T-helper 1 cell treated with Interleukin-12 subunit alpha and Interleukin-12 subunit beta and Interleukin-4 antibody, amounts not matched to agents 30 ng/mL and 1 ng/mL, for 36 hours (primary cell): ENCODE data around the gene HEATR3. TPM values are rescaled to one million over a fixed set of nuclear protein-coding genes. Genes with fewer than 3 reads are reported as not detected.

ENCODE experiments used
- intact Hi-C: fragments of 100-400 bp; cut with micrococcal nuclease; formaldehyde crosslinking; loops from one replicate; pipeline ENCODE4 v1.15.1; 2024
- total RNA-seq: library from RNA; stranded (reverse); gene quantifications from 2 replicates; pipeline ENCODE4 v1.2.3, GENCODE V29; 2022

HEATR3 gene
- total RNA-seq, result 26.8 and 30.2 TPM in 2 replicates

DNA sequence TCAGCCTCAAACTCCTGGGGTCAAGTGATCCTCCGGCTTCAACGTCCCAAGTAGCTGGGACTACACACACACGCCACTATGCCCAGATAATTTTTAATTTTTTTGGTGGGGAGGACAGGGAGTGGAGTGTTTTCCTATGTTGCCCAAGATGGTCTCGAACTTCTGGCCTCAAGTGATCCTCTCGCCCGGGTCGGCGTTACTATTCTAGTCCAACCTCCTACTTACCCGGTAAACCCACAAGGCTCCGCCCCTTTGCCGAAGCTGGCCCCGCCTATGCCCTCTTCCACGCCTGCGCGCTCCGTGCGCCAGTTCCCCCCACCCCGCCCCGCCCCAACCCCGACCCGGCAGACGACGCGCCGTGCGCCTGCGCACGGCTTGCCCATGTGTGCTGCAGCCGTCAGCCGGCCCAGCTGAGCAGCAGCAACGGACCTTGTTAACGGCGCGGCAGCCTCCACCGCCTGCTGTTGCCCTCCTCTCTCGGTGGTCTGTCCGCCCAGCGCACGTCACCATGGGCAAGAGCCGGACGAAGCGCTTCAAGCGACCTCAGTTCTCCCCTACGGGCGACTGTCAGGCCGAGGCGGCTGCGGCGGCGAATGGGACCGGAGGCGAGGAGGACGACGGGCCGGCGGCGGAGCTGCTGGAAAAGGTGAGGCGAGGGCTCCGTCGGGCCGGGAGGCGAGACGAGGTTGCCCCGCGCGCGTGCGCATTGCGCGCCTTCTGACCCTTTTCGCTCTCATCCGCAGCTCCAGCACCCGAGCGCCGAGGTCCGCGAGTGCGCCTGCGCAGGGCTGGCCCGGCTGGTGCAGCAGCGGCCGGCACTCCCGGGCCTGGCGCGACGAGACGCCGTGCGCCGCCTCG, at the start of gene HEATR3:
Gene HEATR3, plus strand, starts transcription at position 347 of the 858 bp plus-strand sequence. Its CDS starts 162 bp downstream, at position 509.
- intact Hi-C loops, result loop anchor here (1.0 to 10.0 kb wide), 11 partner anchors 41 to 1681 kb away; partner anchors contain the start of genes ADCY7, CNEP1R1, NKD1 and SIAH1

- intact Hi-C loops, result no loop called here
Observed at GRCh38 chr16:50017553-50017952, 48.2 kb upstream of the HEATR3 start.

DNA sequence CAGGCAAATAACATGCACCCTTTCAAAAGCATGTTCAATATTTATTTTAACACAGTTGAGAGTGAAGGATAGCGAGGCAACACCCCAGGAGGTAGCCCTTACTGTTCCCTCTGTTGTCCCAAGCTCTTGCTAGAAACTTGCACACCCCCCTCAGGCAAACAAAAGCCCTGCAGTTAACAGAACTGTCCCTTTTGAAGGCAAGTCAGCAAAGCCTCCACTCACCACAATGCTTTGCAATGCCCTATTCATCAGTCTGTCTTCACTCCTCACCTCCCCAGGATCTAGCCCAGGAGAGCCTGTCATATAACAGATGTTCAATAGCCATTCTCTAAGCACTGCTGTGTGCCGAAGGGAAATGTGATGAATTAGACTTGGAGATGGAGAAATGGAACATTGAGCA, 44.2 kb upstream of the HEATR3 start:
- intact Hi-C loops, result loop anchor here (5.0 kb wide), 1 partner anchor 614 kb away; no protein-coding TSS in a partner anchor

DNA sequence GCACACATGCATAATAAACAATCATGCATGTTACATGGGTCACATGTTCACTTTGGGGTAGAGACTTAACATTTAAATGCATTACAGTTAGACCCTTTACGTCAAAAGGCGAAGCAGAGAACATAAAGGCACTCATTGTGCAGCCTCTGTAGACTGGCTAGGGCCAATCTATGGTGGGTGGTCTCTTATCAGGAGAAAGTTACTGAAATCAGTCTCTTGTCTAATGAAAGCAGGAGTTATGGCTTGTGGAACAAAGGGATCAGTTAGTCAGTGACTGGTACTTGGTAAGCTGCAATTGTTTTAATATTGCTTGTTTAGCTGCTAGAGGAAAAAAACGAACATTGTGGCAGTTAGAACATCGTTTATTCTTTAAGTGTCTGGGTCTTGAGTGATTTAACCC, 42.1 kb upstream of the HEATR3 start:
- intact Hi-C loops, result loop anchor here (1.0 to 5.0 kb wide), 5 partner anchors 167 to 1411 kb away; partner anchors contain the start of gene ZNF423

DNA sequence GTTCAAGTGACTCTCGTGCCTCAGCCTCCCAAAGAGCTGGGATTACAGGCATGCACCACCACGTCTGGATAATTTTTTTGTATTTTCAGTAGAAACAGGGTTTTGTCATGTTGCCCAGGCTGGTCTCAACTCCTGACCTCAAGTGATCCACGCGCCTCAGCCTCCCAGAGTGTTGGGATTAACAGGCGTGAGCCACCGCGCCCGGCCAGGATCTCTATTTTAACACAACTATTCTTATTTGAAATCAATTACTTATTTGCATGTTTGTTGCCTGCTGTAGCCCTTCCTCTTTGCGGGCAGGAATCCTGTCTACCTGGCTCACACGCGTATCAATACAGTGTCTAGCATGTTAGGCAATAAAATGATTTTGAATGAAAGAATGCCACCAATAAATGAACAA, 41.6 kb upstream of the HEATR3 start:
- intact Hi-C loops, result loop anchor here (1.0 to 5.0 kb wide), 5 partner anchors 167 to 1411 kb away; partner anchors contain the start of gene ZNF423

- intact Hi-C loops, result loop anchor here (1.0 to 5.0 kb wide), 20 partner anchors 40 to 1412 kb away; partner anchors contain the start of genes ADCY7, HEATR3, NKD1 and SNX20
Observed at GRCh38 chr16:50024684-50025536, 40.9 kb upstream of the HEATR3 start, which contains the start of gene CNEP1R1. Gene CNEP1R1, plus strand, starts transcription at chr16:50025225. Its CDS starts 91 bp downstream, at chr16:50025316.

DNA sequence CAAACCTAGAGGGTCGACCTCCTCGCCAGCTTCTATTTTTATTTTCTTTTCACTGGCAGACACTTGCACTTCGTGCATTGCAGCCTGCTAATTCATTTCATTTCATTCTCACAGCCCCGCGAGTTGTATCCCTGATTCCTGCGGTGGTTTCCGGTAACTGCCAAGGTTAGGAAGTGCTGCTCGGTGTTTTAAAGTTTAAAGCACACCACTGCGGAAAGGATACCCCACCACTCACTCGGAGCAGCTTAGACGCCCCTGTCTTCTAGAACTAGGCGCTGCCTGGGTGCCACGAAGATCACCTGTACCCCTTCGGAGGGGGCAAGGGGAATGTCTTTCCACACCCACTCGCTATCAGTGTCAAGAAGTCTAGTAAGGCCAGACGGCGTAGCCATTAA, 40.2 kb upstream of the HEATR3 start:
- intact Hi-C loops, result loop anchor here (1.0 to 5.0 kb wide), 18 partner anchors 40 to 1413 kb away; partner anchors contain the start of genes ADCY7, HEATR3, NKD1 and SNX20

DNA sequence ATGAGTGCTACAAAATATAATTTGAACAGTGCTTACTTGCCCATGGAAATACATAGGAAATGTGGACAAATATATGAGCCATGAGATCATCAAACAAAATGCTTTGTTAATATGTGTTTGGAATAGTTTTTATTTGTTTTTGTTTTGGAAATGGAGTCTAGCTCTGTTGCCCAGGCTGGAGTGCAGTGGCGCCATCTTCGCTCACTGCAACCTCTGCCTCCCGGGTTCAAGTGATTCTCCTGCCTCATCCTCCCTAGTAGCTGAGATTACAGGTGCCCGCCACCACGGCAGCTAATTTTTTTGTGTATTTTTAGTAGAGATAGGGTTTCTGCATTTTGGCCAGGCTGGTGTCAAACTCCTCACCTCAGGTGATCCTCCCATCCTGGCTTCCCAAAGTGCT, 37.9 kb upstream of the HEATR3 start:
- intact Hi-C loops, result loop anchor here (5.0 kb wide), 1 partner anchor 654 kb away; the partner anchor contains the start of gene SNX20

- intact Hi-C loops, result no loop called here
Observed at GRCh38 chr16:50035468-50035992, 30.2 kb upstream of the HEATR3 start.

- intact Hi-C loops, result no loop called here
Observed at GRCh38 chr16:50036426-50036825, 29.3 kb upstream of the HEATR3 start.

GRCh38 chr16:50037662-50038220, 28.0 kb upstream of the HEATR3 start:
- intact Hi-C loops, result no loop called here

- intact Hi-C loops, result no loop called here
Observed at GRCh38 chr16:50038286-50038685, 27.5 kb upstream of the HEATR3 start.

GRCh38 chr16:50038756-50039529, 26.8 kb upstream of the HEATR3 start:
- intact Hi-C loops, result no loop called here

DNA sequence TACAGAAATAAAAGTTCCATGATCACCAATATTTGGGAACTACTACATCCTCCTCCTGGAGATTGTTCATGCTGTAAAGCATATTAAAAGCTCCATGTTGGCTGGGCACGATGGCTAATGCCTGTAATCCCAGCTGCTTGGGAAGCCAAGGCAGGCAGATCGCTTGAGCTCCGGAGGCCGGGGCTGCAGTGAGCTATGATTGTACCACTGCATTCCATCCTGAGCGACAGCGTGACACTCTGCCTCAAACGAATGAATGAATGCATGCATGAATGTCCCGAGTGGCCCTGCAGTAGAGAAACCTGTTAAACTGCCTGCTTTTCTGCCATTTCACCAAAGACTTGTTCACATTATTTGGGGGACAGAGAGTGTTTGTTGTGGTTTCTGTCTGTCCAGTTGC, 25.8 kb upstream of the HEATR3 start:
- intact Hi-C loops, result no loop called here

DNA sequence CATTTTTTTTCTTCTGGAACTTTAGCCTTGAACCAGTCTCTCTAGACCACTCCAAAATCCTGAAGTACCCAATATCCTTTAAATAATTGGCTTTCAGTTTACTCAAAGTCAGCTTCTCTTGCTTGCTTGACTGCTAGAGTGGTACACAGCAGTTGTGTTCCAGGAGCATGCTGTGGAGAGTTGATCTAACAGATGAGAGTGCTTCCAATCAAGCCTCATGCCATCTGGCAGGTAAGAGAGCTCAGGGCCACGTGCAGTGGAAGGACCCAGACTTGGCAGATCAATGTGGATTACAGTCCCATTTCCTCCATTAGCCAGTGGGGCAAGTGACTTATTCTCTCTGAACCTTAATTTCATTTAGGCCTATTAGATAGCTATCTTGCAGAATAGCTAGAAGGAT, 25.1 kb upstream of the HEATR3 start:
- intact Hi-C loops, result no loop called here

DNA sequence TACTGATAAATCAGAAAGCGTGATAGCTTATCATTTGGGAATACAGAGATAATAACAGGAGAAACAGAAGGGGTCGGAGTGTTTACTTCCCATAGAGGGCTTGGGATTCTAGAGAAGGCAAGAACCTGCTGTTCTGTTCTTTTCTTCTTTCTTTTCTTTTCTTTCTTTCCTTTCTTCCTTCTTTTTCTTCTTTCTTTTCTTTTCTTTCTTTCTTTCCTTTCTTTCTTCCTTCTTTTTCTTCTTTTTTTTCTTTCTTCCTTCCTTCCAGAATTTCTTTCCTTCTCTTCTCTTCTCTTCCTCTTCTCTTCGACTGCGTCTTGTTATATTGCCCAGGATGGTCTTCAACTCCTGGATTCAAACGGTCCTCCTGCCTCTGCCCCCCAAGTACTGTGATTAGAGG, 22.4 kb upstream of the HEATR3 start:
- intact Hi-C loops, result no loop called here

DNA sequence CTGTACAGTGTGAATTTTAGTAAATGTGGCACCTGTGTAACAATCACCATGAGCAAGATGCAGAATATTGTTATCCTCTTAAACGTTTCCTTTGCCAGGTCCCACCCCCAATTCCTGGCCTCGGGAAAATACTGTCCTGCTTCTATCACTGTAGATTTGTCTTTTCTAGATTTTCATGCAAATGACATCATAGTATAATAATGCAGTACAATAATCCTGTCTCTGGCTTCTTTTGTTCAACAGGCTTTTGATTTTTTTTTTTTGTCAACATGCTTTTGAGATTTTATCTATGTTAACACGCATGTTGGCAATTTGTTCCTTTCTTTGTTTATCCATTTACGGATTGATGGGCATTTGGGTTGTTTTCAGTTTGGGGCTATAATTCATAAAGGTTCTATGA, 20.4 kb upstream of the HEATR3 start:
- intact Hi-C loops, result no loop called here

GRCh38 chr16:50046853-50047252, 18.9 kb upstream of the HEATR3 start:
- intact Hi-C loops, result no loop called here

DNA sequence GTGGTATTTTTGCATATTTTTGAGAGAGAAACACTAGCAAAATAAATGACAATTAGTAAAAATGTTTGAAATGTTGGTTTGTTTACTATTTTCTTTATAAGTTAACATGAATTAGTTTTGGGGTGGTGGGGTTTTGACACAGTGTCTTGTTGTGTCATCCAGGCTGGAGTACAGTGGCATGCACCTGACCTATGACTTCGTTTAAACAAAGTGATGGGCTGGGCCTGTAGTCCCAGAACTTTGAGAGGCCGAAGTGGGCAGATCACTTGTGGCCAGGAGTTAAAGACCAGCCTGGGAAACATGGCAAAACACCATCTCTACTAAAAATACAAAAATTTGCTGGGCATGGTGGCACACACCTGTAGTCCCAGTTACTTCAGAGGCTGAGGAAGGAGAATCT, 17.9 kb upstream of the HEATR3 start:
- intact Hi-C loops, result no loop called here

DNA sequence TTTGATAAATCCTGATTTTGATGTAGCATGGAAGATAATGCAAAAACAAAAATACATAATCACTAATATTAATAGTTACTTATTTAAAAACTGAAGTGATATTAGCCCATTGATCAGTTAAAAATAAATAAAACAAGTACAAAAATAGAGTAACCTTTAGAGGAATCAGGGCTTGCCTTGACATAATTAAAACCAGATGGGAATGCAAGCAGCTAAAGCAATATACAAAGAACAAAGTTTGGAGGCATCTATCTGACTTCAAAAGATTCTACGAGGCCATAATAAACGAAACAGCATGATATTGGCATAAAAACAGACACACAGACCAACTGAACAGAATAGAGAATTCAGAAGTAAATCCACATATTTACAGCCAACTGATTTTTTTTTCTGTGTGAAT, 15.0 kb upstream of the HEATR3 start:
- intact Hi-C loops, result no loop called here
